AG09309 (cell line): ENCODE data around the gene TLCD3A.
"Not testable (repeated sequence)": the region's sequence is repeated elsewhere in the genome, so short reads cannot be mapped to it uniquely, and the experiment has no call there.

Experiments used
- DNase-seq: peaks from one replicate; pipeline ENCODE4 v3.0.0-alpha.2; 2010; ENCODE audit warnings: low read depth
- H3K4me3 ChIP-seq: 2 replicates; pipeline ENCODE4 v1.5.1; 2011; ENCODE audit warnings: mild to moderate bottlenecking, low read depth, low read length, moderate library complexity; ENCODE audit not compliant: control insufficient read depth
- CTCF ChIP-seq: IDR thresholded peaks from 2 replicates; pipeline ENCODE4 v1.5.1; 2011; ENCODE audit warnings: mild to moderate bottlenecking, low read depth, low read length, inconsistent platforms; ENCODE audit not compliant: insufficient read depth, control insufficient read depth; ENCODE audit errors: missing control alignments

TLCD3A gene

GRCh38 chr17:787641-788221 lies 55.3 kb downstream of the TLCD3A start:
- no peak for DNase-seq
- TF ChIP-seq CTCF: no peak
- H3K4me3 ChIP-seq: no peak overlapping the region

- no peak for TF ChIP-seq CTCF
- H3K4me3 ChIP-seq: no peak overlapping the region
- no peak for DNase-seq
Measured at GRCh38 chr17:788551-788950, 56.2 kb downstream of the TLCD3A start.

GRCh38 chr17:789160-789840 lies 56.9 kb downstream of the TLCD3A start:
- no peak overlapping the region for H3K4me3 ChIP-seq
- no peak for DNase-seq
- no peak for TF ChIP-seq CTCF

- not testable (repeated sequence) for H3K4me3 ChIP-seq, DNase-seq
Measured at GRCh38 chr17:789931-790873, 57.8 kb downstream of the TLCD3A start.

- not testable (repeated sequence) for H3K4me3 ChIP-seq, DNase-seq
Measured at GRCh38 chr17:790874-791247, 58.5 kb downstream of the TLCD3A start.

GRCh38 chr17:791829-792228 lies 59.4 kb downstream of the TLCD3A start:
- H3K4me3 ChIP-seq: no peak overlapping the region
- TF ChIP-seq CTCF: no peak
- no peak for DNase-seq

GRCh38 chr17:792277-792676 lies 59.9 kb downstream of the TLCD3A start:
- no peak overlapping the region for H3K4me3 ChIP-seq
- DNase-seq: no peak
- TF ChIP-seq CTCF: no peak
